NCI-H526 treated with DMSO at 0.1 percent for 48 hours (cell line): Measurements from ENCODE around the gene GET4.
"Not testable (repeated sequence)": the region's sequence is repeated elsewhere in the genome, so short reads cannot be mapped to it uniquely, and the experiment has no call there.

ENCODE experiments used
- DNase-seq: peaks from one replicate; lab custom pipeline; 2025; lab: John Stamatoyannopoulos, UW

GET4 gene

GRCh38 chr7:845731-846130 lies 30.6 kb upstream of the GET4 start:
- no peak for DNase-seq

GRCh38 chr7:846958-847650 lies 29.2 kb upstream of the GET4 start:
- DNase-seq, result not testable (repeated sequence)

GRCh38 chr7:847728-848127 lies 28.6 kb upstream of the GET4 start:
- not testable (repeated sequence) for DNase-seq

- DNase-seq, result no peak
These were observed 27.2 kb upstream of the GET4 start for GRCh38 chr7:849145-849544.

GRCh38 chr7:849781-850180 lies 26.6 kb upstream of the GET4 start:
- DNase-seq, result no peak

- DNase-seq, result no peak
These were observed 25.1 kb upstream of the GET4 start for GRCh38 chr7:851204-851603.

- DNase-seq, result no peak
These were observed 22.8 kb upstream of the GET4 start for GRCh38 chr7:853366-854117.

GRCh38 chr7:854118-854775 lies 22.1 kb upstream of the GET4 start:
- DNase-seq, result no peak

GRCh38 chr7:855686-856369 lies 20.5 kb upstream of the GET4 start:
- DNase-seq, result no peak

- no peak for DNase-seq
These were observed 19.8 kb upstream of the GET4 start for GRCh38 chr7:856444-857095.

- no peak for DNase-seq
These were observed 18.7 kb upstream of the GET4 start for GRCh38 chr7:857661-858060.

- no peak for DNase-seq
These were observed 16.9 kb upstream of the GET4 start for GRCh38 chr7:859359-860030.

- no peak for DNase-seq
These were observed 16.2 kb upstream of the GET4 start for GRCh38 chr7:860149-860548.

GRCh38 chr7:861222-861621 lies 15.1 kb upstream of the GET4 start:
- DNase-seq, result no peak

- DNase-seq, result no peak
These were observed 14.2 kb upstream of the GET4 start for GRCh38 chr7:862157-862556.

- no peak for DNase-seq
These were observed 13.2 kb upstream of the GET4 start for GRCh38 chr7:863106-863505.

- no peak for DNase-seq
These were observed 10.4 kb upstream of the GET4 start for GRCh38 chr7:865921-866320.

- no peak for DNase-seq
These were observed 9.4 kb upstream of the GET4 start for GRCh38 chr7:867001-867405.

GRCh38 chr7:867406-868188 lies 8.8 kb upstream of the GET4 start:
- DNase-seq, result no peak

- DNase-seq, result no peak
These were observed 8.2 kb upstream of the GET4 start for GRCh38 chr7:868189-868486.

GRCh38 chr7:869348-869747 lies 7.0 kb upstream of the GET4 start:
- no peak for DNase-seq
